Measurements from ENCODE around the gene TAF1C. TPM values are rescaled to one million over a fixed set of nuclear protein-coding genes. Genes with fewer than 3 reads are reported as not detected.

The TAF1C gene
- total RNA-seq, 1 experiment from 2014 or later = 40.2 TPM

DNA sequence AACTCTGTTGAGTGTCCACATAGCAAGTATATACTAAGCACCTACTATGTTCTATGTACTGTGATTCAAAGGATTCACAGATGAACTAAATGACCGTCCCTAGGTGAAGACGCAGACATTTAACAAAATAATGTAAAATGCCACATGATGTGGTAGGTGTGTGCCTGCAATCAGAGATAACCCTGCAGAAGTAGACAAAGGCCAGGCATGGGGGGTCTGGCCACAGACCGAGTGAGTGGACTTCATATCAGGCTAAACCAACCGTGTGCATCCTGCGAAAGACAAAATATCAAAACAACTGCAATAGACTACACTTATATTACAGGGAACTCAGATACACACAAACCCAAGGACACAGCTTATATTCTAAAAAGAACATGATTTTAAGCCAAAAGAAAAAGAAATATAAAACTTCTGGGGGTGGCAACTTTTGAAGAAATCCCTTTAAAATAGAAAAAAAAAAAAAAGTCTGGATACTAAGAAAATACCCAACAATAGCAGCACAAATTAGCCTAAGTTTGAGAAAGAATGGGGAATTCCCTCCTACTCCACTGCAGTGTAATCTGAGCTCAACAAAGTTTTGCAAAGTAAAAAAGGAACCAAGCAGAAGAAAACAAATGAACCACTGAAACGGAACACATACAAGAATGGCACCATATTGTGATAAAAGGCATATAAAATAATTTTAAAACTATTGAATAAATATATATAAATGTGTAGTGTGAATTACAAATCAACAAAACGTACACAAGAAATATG, 54.2 kb downstream of the TAF1C start:
- Histone ChIP-seq H3K27me3 (ENCODE audit: insufficient read depth, low read depth) (no peaks in the 10 kb centered on the region), H3K4me1 (replicated peaks; ENCODE audit: insufficient read depth) (no peaks in the 10 kb centered on the region), H3K79me2 (ENCODE audit: low read depth) (peaks cover 21% of the 10 kb centered on the region; the same call in 1 of the 2 replicates), H4K20me1 (ENCODE audit: insufficient read depth) (no peaks in the 10 kb centered on the region), H3K9me2 (ENCODE audit: insufficient read depth) (no peaks in the 10 kb centered on the region), H3K4me2 (no peak overlapping the region), H2AFZ (no peak overlapping the region), H3K36me3 (ENCODE audit: low read depth) (no peaks in the 10 kb centered on the region), H3K4me3 (no peak overlapping the region), H3F3A (ENCODE audit: insufficient read depth, low read depth) (peaks cover 3% of the 10 kb centered on the region; the same call in 1 of the 2 replicates), H3K27ac (no peak overlapping the region), H3K9me3 (ENCODE audit: insufficient read depth, low read depth) (no peaks in the 10 kb centered on the region)
- CTCF ChIA-PET = no interaction called here
- intact Hi-C loops (cut with micrococcal nuclease; ENCODE audit: unreplicated experiment) = no loop called here
- no TSS peak for BruUV-seq (replicated peaks)
- POLR2A ChIA-PET (ENCODE audit: unreplicated experiment) = no interaction called here
- no peak for TF ChIP-seq EZH2 (IDR thresholded peaks at IDR 0.05; ENCODE audit: low read depth)
- TF ChIP-seq, protein P1, sequence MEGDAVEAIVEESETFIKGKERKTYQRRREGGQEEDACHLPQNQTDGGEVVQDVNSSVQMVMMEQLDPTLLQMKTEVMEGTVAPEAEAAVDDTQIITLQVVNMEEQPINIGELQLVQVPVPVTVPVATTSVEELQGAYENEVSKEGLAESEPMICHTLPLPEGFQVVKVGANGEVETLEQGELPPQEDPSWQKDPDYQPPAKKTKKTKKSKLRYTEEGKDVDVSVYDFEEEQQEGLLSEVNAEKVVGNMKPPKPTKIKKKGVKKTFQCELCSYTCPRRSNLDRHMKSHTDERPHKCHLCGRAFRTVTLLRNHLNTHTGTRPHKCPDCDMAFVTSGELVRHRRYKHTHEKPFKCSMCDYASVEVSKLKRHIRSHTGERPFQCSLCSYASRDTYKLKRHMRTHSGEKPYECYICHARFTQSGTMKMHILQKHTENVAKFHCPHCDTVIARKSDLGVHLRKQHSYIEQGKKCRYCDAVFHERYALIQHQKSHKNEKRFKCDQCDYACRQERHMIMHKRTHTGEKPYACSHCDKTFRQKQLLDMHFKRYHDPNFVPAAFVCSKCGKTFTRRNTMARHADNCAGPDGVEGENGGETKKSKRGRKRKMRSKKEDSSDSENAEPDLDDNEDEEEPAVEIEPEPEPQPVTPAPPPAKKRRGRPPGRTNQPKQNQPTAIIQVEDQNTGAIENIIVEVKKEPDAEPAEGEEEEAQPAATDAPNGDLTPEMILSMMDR (conservative IDR thresholded peaks at IDR 0.05) = no peak
- no peak for DNase-seq

- TF ChIP-seq EZH2 (IDR thresholded peaks at IDR 0.05; ENCODE audit: low read depth) = no peak
- TF ChIP-seq, protein P1 (conservative IDR thresholded peaks at IDR 0.05) = no peak
- Histone ChIP-seq H2AFZ (no peak overlapping the region), H3K36me3 (ENCODE audit: low read depth) (no peaks in the 10 kb centered on the region), H3K79me2 (ENCODE audit: low read depth) (0 out of 2 replicates have a peak, but pooled peaks cover 5% of the 10 kb centered on the region), H3K4me1 (replicated peaks; ENCODE audit: insufficient read depth) (no peaks in the 10 kb centered on the region), H4K20me1 (ENCODE audit: insufficient read depth) (no peaks in the 10 kb centered on the region), H3K9me2 (ENCODE audit: insufficient read depth) (no peaks in the 10 kb centered on the region), H3F3A (ENCODE audit: insufficient read depth, low read depth) (peaks cover 15% of the 10 kb centered on the region; the same call in 1 of the 2 replicates), H3K9me3 (ENCODE audit: insufficient read depth, low read depth) (no peaks in the 10 kb centered on the region), H3K27me3 (ENCODE audit: insufficient read depth, low read depth) (no peaks in the 10 kb centered on the region), H3K4me3 (no peak overlapping the region), H3K4me2 (no peak overlapping the region), H3K27ac (no peak overlapping the region)
- POLR2A ChIA-PET (ENCODE audit: unreplicated experiment) = no interaction called here
- intact Hi-C loops (cut with micrococcal nuclease; ENCODE audit: unreplicated experiment) = no loop called here
- no peak for DNase-seq
- CTCF ChIA-PET = no interaction called here
- no TSS peak for BruUV-seq (replicated peaks)
Observed at GRCh38 chr16:84131117-84131516, 55.7 kb downstream of the TAF1C start.

Other genes with a start within 250 kb of the TAF1C start
- gene OSGIN1, start 233.8 kb downstream of the TAF1C start, total RNA-seq (2021) = 41.3 and 44.8 TPM in 2 replicates
- 0.74 and 1.3 TPM in 2 replicates for gene NECAB2, start 218.8 kb downstream of the TAF1C start, total RNA-seq (2021)
- not detected in 2 replicates for gene SLC38A8, start 144.3 kb downstream of the TAF1C start, total RNA-seq (2021)
- gene MBTPS1, start 70.1 kb downstream of the TAF1C start, total RNA-seq (2021) = 80.3 and 96.0 TPM in 2 replicates
- 30.5 and 32.1 TPM in 2 replicates for gene HSDL1, start 41.9 kb downstream of the TAF1C start, total RNA-seq (2021)
- 1.2 and 3.9 TPM in 2 replicates for gene DNAAF1, start 41.7 kb downstream of the TAF1C start, total RNA-seq (2021)
- not detected in 2 replicates for gene ADAD2, start 4.1 kb upstream of the TAF1C start, total RNA-seq (2021)
- not detected in 2 replicates for gene KCNG4, start 53.0 kb upstream of the TAF1C start, total RNA-seq (2021)
- gene WFDC1, start 107.8 kb upstream of the TAF1C start, total RNA-seq (2021) = not detected in 2 replicates
- 11.9 and 17.2 TPM in 2 replicates for gene ATP2C2, start 181.5 kb upstream of the TAF1C start, total RNA-seq (2021)